ENCODE measurements around the gene TMEM123. TPM values are rescaled to one million over a fixed set of nuclear protein-coding genes. Genes with fewer than 3 reads are reported as not detected.
A peak's percentile ranks its signal among the peaks of the same experiment; 100 is the strongest.

Gene TMEM123
- total RNA-seq, 1 experiment from 2014 or later = 89.7 TPM

DNA sequence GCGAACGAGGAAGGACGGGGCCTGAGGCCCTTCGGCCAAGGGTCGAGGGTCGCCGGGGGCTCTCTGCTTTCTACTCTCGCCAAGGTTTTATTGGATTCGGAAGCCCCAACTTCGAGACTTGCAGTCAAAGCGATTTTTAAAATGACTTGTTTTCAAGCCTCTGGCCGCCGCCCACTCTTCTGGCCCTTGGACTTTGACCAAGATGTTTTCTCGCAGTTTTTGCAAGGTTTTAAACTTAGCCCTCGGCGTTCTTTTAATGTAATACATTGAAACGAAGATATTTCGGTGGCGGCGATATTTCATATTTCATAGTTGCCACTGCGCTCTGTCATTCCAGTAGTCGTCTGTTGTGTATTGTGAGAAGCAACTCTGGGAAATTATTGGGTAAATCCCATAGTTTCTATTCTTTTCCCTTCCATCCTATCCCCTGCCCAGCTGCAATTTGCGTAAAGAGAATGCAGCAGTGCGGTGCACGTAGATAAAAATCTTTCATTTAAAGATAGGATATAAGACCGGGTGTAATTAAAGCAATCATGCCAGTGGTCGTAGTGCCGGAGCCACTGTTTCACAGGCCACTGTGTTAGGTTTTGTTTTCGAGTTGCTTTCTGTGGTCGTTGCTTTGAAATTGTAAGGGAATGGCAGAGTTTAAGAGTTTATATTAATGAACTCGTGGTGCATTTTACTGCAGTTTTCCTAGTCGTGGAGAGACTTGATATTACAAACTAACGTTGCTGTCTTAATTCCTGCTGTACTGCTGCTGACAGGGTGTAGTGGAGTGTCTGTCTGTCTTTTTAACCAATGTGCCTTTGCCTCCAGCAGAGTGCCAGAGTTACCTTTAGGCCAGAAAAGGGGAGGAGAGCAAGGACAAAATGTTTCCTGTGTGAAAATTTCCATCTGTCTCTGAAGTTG is 104.8 kb downstream of the TMEM123 start:
- no peak for DNase-seq (ENCODE audit: low read depth)

DNA sequence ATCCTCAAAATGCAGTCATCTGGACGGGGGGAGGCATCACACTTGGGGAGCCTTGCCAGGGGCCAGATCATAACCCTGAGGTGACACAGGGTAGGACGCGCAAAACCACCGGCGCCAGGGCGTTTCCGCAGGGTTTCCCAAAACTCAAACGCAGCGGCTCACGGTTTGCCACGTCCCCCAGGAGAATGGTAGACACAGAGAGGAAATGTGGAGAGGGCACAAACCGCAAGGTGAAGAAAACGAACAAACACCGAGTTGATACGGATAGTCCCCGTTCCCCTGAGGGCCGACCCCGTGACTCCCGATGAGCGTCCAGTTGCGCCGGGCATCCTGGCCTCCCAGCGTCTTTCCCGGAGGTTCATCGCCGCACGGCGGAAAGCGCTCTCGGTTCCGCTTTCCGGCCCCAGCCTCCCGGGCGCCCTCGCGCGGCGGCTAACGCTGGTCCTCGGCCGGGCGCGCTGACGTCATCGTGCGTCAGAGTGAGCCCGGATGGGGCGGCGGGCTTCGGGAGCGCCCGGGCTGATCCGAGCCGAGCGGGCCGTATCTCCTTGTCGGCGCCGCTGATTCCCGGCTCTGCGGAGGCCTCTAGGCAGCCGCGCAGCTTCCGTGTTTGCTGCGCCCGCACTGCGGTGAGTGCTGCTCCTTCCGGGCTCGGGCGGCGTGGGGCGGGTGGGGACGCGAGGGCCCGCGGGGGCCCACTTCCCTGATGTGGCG is 105.7 kb downstream of the TMEM123 start, which contains the start of gene BIRC2:
TSS of gene BIRC2 (plus strand) at position 467 of the 714 bp plus-strand sequence. CDS start 2,641 bp downstream, outside the sequence.
- DNase-seq (ENCODE audit: low read depth) = peak; percentile 87
- in situ Hi-C loops (cut with HindIII; ENCODE audit: low pct_unique_long_range_greater_than_20kb, low sequenced_read_pairs) = no loop called here

More for the DNA sequence above, 104.8 kb downstream of the TMEM123 start:
- in situ Hi-C loops (cut with HindIII; ENCODE audit: low pct_unique_long_range_greater_than_20kb, low sequenced_read_pairs) = no loop called here

- in situ Hi-C loops (cut with HindIII; ENCODE audit: low pct_unique_long_range_greater_than_20kb, low sequenced_read_pairs) = no loop called here
- DNase-seq (ENCODE audit: low read depth) = no peak
Measured at GRCh38 chr11:102346456-102346747, 106.2 kb downstream of the TMEM123 start.

Other genes starting within 250 kb of the TMEM123 start
- 12.2 and 12.6 TPM in 2 replicates for gene BIRC3, start 135.3 kb downstream of the TMEM123 start, total RNA-seq (2014; rRNA removed; shearing (Covaris generic); ENCODE audit: low replicate concordance)
- 37.2 and 46.7 TPM in 2 replicates for gene BIRC2, start 105.6 kb downstream of the TMEM123 start, total RNA-seq (2014; rRNA removed; shearing (Covaris generic); ENCODE audit: low replicate concordance)
- 1,017 and 1,188 TPM in 2 replicates for gene MMP7, start 78.0 kb upstream of the TMEM123 start, total RNA-seq (2014; rRNA removed; shearing (Covaris generic); ENCODE audit: low replicate concordance)
- not detected in 2 replicates for gene MMP20, start 172.6 kb upstream of the TMEM123 start, total RNA-seq (2014; rRNA removed; shearing (Covaris generic); ENCODE audit: low replicate concordance)

Measured in Caki2 (cell line).